ENCODE results near the gene RFX2. TPM values are rescaled to one million over a fixed set of nuclear protein-coding genes. Genes with fewer than 3 reads are reported as not detected.
"Not testable (repeated sequence)": the region's sequence is repeated elsewhere in the genome, so short reads cannot be mapped to it uniquely, and the experiment has no call there.

The RFX2 gene
- total RNA-seq, 6 experiments from 2014 or later: 1.6 to 2.9 (median 1.9) TPM

DNA sequence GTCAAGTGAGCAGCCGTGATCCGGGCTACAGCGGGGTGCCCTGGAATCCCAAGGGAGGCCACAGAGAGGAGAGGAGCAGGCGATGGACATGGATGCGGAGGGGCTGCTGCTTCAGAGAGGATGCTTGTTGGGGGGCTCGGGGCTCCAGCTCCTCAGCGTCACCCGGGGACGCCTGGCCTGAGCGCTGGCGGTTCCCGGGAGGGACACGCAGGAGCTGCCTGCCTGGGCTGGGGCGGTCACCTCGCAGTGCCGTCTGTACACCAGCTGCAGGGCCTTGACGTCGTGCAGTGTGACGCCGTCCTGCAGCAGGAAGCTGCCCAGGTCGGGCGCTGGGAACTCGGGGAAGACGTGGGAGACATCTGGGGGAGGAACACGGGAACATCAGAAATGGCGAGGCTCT, 102.4 kb downstream of the RFX2 start:
- Histone ChIP-seq H3K4me1 (no peaks in the 10 kb centered on the region), H3K27me3 (no peaks in the 10 kb centered on the region), H3K36me3 (no peaks in the 10 kb centered on the region), H3K4me3 (no peak overlapping the region), H3K9me3 (no peaks in the 10 kb centered on the region), H3K27ac (no peak overlapping the region)
- TF ChIP-seq POLR2A (IDR thresholded peaks at IDR 0.05): no peak
- TF ChIP-seq, protein P1, sequence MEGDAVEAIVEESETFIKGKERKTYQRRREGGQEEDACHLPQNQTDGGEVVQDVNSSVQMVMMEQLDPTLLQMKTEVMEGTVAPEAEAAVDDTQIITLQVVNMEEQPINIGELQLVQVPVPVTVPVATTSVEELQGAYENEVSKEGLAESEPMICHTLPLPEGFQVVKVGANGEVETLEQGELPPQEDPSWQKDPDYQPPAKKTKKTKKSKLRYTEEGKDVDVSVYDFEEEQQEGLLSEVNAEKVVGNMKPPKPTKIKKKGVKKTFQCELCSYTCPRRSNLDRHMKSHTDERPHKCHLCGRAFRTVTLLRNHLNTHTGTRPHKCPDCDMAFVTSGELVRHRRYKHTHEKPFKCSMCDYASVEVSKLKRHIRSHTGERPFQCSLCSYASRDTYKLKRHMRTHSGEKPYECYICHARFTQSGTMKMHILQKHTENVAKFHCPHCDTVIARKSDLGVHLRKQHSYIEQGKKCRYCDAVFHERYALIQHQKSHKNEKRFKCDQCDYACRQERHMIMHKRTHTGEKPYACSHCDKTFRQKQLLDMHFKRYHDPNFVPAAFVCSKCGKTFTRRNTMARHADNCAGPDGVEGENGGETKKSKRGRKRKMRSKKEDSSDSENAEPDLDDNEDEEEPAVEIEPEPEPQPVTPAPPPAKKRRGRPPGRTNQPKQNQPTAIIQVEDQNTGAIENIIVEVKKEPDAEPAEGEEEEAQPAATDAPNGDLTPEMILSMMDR (IDR thresholded peaks at IDR 0.05): no peak
- DNase-seq: no peak
- 94% methylated on average over 9 of the region's 26 CpGs for WGBS (ENCODE audit: insufficient coverage, low coverage, low lambda C conversion rate, missing lambda C conversion rate)
- intact Hi-C loops (cut with DNase I): no loop called here
- no peak for ATAC-seq

DNA sequence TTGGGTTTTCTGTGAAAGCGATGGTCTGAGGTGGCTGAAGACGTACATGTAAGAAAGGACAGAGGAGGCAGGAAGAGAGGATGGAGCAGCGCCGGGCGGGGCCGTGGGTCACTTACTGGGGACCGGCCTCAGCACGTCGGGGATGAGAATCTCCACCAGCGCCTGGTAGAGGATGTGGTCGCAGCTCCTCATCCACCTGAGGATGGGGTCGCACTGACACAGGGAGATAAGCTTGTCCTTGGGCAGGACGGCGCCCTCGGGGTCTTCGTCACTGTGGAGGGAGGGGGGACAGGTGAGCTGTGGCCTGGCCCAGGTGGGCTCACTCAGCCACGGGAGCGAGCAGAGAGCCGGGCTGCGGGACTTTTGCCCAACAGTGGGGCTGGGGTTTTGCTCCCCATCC, 103.4 kb downstream of the RFX2 start:
- DNase-seq: no peak
- Histone ChIP-seq H3K36me3 (no peaks in the 10 kb centered on the region), H3K4me1 (no peaks in the 10 kb centered on the region), H3K27ac (no peak overlapping the region), H3K9me3 (no peaks in the 10 kb centered on the region), H3K4me3 (no peak overlapping the region), H3K27me3 (no peaks in the 10 kb centered on the region)
- no peak for ATAC-seq
- 92% methylated on average over 5 of the region's 20 CpGs for WGBS (ENCODE audit: insufficient coverage, low coverage, low lambda C conversion rate, missing lambda C conversion rate)
- TF ChIP-seq POLR2A (IDR thresholded peaks at IDR 0.05): no peak
- TF ChIP-seq, protein P1 (IDR thresholded peaks at IDR 0.05): no peak
- intact Hi-C loops (cut with DNase I): no loop called here

DNA sequence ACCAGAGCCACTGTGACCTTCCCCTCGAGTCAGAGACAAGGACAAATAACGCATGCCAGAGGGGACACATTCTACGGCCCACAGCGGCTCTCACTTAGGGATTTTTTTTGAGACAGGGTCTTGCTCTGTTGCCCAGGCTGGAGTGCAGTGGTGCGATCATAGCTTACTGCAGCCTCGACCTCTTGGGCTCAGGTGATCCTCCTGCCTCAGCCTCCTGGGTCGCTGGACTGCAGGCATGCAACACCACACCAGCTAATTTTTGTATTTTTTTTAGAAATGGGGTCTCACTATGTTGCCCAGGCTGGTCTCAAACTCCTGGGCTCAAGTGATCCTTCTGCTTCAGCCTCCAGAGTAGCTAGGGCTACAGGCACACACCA, 104.2 kb downstream of the RFX2 start:
- H3K4me1 ChIP-seq; H3K4me3 ChIP-seq; H3K9me3 ChIP-seq; intact Hi-C loops (cut with DNase I); ATAC-seq; H3K27ac ChIP-seq; H3K36me3 ChIP-seq; H3K27me3 ChIP-seq; DNase-seq: not testable (repeated sequence)
- WGBS (ENCODE audit: insufficient coverage, low coverage, low lambda C conversion rate, missing lambda C conversion rate): 93% methylated on average over 3 of the region's 7 CpGs

DNA sequence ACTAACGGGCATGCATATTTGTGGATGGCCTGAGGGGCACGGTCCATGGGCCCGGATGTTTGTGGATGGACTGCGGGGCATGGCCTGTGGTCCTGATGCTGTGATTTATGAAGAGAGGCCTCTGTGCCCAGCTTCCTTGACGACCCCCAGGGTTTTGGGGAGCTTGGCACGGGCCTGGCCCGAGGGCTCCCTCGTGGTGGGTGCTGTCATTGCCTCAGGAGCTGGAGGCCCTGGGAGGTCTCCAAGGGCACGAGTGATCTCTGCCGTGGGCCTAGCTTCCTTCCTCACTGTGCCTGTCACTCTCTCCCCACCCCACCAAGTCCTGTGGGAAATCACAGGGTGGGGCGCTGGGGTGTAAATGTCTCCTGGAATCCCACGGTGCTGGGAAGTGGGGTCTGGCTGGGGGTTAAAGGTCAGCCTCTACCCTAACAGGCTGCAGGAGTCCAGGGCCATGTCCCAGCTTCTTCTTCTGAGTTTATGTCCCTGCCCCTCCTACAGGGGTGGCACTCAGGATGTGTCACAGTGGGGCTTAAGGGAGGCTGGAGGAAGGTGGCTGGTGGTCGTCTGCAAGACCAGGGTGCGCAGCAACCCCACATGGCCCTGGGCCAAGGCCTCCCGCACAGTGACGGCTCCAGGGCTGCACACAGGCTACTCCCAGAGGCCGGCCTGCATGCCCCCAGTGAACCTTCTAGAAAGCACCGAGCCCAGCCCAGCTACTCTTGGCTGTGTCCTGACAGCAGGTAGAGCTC, 104.8 kb downstream of the RFX2 start:
- H3K4me3 ChIP-seq: no peak overlapping the region
- DNase-seq (no peak), ATAC-seq (no peak)
- no peaks in the 10 kb centered on the region for H3K4me1 ChIP-seq
- intact Hi-C loops (cut with DNase I): no loop called here
- H3K27me3 ChIP-seq: no peaks in the 10 kb centered on the region
- no peaks in the 10 kb centered on the region for H3K9me3 ChIP-seq
- H3K27ac ChIP-seq: no peak overlapping the region
- TF ChIP-seq, protein P1 (IDR thresholded peaks at IDR 0.05): no peak
- TF ChIP-seq POLR2A (IDR thresholded peaks at IDR 0.05): no peak
- WGBS (ENCODE audit: insufficient coverage, low coverage, low lambda C conversion rate, missing lambda C conversion rate): 40% methylated on average over 1 of the region's 18 CpGs
- no peaks in the 10 kb centered on the region for H3K36me3 ChIP-seq

DNA sequence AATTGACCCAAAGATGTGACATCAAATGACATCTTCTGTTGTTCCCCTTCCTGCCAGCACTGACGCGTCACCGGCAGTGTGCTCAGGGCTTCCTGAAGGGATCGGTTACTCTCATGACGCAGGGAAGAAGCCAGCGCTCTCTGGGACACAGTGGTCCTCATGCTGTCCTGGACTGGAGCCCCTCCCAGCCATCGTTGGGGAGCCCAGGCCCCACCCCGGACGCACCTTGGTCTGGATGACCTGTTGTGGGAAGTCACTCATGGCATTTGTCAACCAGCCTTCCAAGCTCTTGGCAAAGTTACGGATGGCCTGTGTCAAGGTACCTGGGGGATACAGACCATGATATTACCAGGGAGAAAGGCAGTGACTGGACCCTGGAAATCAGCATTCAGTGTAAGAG, 106.3 kb downstream of the RFX2 start:
- Histone ChIP-seq H3K36me3 (no peaks in the 10 kb centered on the region), H3K4me3 (no peak overlapping the region), H3K9me3 (no peaks in the 10 kb centered on the region), H3K27me3 (no peaks in the 10 kb centered on the region), H3K4me1 (no peaks in the 10 kb centered on the region), H3K27ac (no peak overlapping the region)
- ATAC-seq: no peak
- intact Hi-C loops (cut with DNase I): no loop called here
- WGBS (ENCODE audit: insufficient coverage, low coverage, low lambda C conversion rate, missing lambda C conversion rate): 100% methylated on average over 3 of the region's 10 CpGs
- TF ChIP-seq, protein P1 (IDR thresholded peaks at IDR 0.05): no peak
- no peak for DNase-seq

All from right lobe of liver (tissue), 6 donors.